Astrocyte (in vitro differentiated cells and primary cell): ENCODE results near the gene CNTN5. TPM values are rescaled to one million over a fixed set of nuclear protein-coding genes. Genes with fewer than 3 reads are reported as not detected.

Source experiments
- DNase-seq: peaks from one replicate; pipeline ENCODE4 v3.0.0-alpha.2; 2010; ENCODE audit warnings: low read depth
- FAIRE-seq: peaks from 2 replicates; lab custom pipeline; 2011; peaks lifted over from hg19 to GRCh38; lab: Jason Lieb, UNC
- H2AFZ ChIP-seq: 2 replicates; pipeline ENCODE4 v1.6.0; 2012; ENCODE audit warnings: low read depth, low read length, inconsistent platforms
- H3K27ac ChIP-seq: 2 replicates; pipeline ENCODE4 v1.5.1; 2011; ENCODE audit warnings: low read depth, low read length, inconsistent platforms
- H3K27me3 ChIP-seq: 2 replicates; pipeline ENCODE4 v1.6.0; 2011; ENCODE audit warnings: low read length, inconsistent platforms; ENCODE audit not compliant: insufficient read depth
- H3K36me3 ChIP-seq: 2 replicates; pipeline ENCODE4 v1.5.1; 2011; ENCODE audit warnings: low read length, inconsistent platforms; ENCODE audit not compliant: insufficient read depth
- H3K4me1 ChIP-seq: 2 replicates; pipeline ENCODE4 v1.5.1; 2011; ENCODE audit warnings: low read length, inconsistent platforms; ENCODE audit not compliant: insufficient read depth
- H3K4me2 ChIP-seq: 2 replicates; pipeline ENCODE4 v1.6.0; 2012; ENCODE audit warnings: low read length, inconsistent platforms
- H3K4me3 ChIP-seq: 2 replicates; pipeline ENCODE4 v1.5.1; 2011; ENCODE audit warnings: low read depth, mild to moderate bottlenecking, low read length, inconsistent platforms; ENCODE audit not compliant: insufficient read depth
- H3K79me2 ChIP-seq: 2 replicates; pipeline ENCODE4 v1.6.0; 2012; ENCODE audit warnings: mild to moderate bottlenecking, low read length, inconsistent platforms; ENCODE audit not compliant: insufficient read depth
- H3K9ac ChIP-seq: 2 replicates; pipeline ENCODE4 v1.6.0; 2012; ENCODE audit warnings: mild to moderate bottlenecking, low read length, inconsistent platforms
- H3K9me3 ChIP-seq: 2 replicates; pipeline ENCODE4 v1.5.1; 2012; ENCODE audit warnings: low read depth, mild to moderate bottlenecking, low read length, inconsistent platforms; ENCODE audit not compliant: insufficient read depth
- H4K20me1 ChIP-seq: 2 replicates; pipeline ENCODE4 v1.6.0; 2012; ENCODE audit warnings: low read length, inconsistent platforms; ENCODE audit not compliant: insufficient read depth
- H3K27ac Mint-ChIP-seq: one replicate; pipeline ENCODE4 v1.8.0; 2021; ENCODE audit warnings: mild to moderate bottlenecking, mixed read lengths; ENCODE audit not compliant: unreplicated experiment
- H3K27me3 Mint-ChIP-seq: one replicate; pipeline ENCODE4 v1.8.0; 2021; ENCODE audit warnings: low read depth, mixed read lengths; ENCODE audit not compliant: unreplicated experiment
- H3K36me3 Mint-ChIP-seq: one replicate; pipeline ENCODE4 v1.8.0; 2021; ENCODE audit warnings: low read depth, mixed read lengths; ENCODE audit not compliant: unreplicated experiment
- H3K4me1 Mint-ChIP-seq: one replicate; pipeline ENCODE4 v1.8.0; 2021; ENCODE audit warnings: low read depth, mixed read lengths; ENCODE audit not compliant: unreplicated experiment
- H3K4me3 Mint-ChIP-seq: one replicate; pipeline ENCODE4 v1.8.0; 2021; ENCODE audit warnings: mild to moderate bottlenecking, moderate library complexity, mixed read lengths; ENCODE audit not compliant: unreplicated experiment
- H3K9me3 Mint-ChIP-seq: one replicate; pipeline ENCODE4 v1.8.0; 2021; ENCODE audit warnings: mild to moderate bottlenecking, mixed read lengths; ENCODE audit not compliant: unreplicated experiment
- EZH2 ChIP-seq: IDR thresholded peaks from 2 replicates; pipeline ENCODE4 v1.6.1; 2012; ENCODE audit warnings: mild to moderate bottlenecking, low read length, inconsistent platforms; ENCODE audit not compliant: insufficient read depth
- total RNA-seq: library from RNA; stranded (reverse); gene quantifications from 2 replicates; pipeline ENCODE4 v1.2.1, GENCODE V29; 2021
- TF ChIP-seq, protein P1 (sequence below): IDR thresholded peaks from 2 replicates; pipeline ENCODE4 v1.5.1; 2011; ENCODE audit warnings: low read depth, mild to moderate bottlenecking, inconsistent platforms, low read length, moderate library complexity; ENCODE audit not compliant: insufficient read depth

Gene CNTN5
- total RNA-seq, 1 donor from 2014 or later = 1.1 TPM

DNA sequence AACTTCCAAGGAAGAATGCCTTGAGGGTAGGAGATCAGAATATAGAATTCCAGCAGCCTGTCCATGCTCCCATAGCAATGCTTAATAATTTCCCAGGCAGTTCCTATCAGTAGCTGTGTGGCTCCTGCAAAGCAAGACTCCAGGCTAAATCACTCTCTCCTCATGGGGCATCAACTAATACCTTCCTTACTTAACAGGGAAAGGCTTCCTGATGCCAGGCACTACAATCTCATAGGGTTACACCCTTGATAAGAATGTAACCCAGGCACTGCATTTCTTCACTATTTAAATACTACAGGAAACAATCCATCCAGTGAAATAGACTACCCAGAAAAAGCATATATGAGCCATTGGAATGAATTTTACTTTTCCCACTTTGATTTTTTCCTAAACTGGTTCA, 1051.4 kb downstream of the CNTN5 start:
- no peaks in the 10 kb centered on the region for H3K27me3 ChIP-seq
- H3K9ac ChIP-seq = no peak overlapping the region
- H3K36me3 ChIP-seq = no peaks in the 10 kb centered on the region
- Mint-ChIP-seq H3K27me3 (no peaks in the 10 kb centered on the region), H3K27ac (no peak overlapping the region), H3K9me3 (no peaks in the 10 kb centered on the region), H3K36me3 (no peaks in the 10 kb centered on the region), H3K4me1 (no peaks in the 10 kb centered on the region), H3K4me3 (no peak overlapping the region)
- no peak overlapping the region for H3K4me3 ChIP-seq
- H2AFZ ChIP-seq = no peak overlapping the region
- no peaks in the 10 kb centered on the region for H4K20me1 ChIP-seq
- TF ChIP-seq, protein P1, sequence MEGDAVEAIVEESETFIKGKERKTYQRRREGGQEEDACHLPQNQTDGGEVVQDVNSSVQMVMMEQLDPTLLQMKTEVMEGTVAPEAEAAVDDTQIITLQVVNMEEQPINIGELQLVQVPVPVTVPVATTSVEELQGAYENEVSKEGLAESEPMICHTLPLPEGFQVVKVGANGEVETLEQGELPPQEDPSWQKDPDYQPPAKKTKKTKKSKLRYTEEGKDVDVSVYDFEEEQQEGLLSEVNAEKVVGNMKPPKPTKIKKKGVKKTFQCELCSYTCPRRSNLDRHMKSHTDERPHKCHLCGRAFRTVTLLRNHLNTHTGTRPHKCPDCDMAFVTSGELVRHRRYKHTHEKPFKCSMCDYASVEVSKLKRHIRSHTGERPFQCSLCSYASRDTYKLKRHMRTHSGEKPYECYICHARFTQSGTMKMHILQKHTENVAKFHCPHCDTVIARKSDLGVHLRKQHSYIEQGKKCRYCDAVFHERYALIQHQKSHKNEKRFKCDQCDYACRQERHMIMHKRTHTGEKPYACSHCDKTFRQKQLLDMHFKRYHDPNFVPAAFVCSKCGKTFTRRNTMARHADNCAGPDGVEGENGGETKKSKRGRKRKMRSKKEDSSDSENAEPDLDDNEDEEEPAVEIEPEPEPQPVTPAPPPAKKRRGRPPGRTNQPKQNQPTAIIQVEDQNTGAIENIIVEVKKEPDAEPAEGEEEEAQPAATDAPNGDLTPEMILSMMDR = no peak
- TF ChIP-seq EZH2 = no peak
- H3K4me1 ChIP-seq = no peaks in the 10 kb centered on the region
- no peak overlapping the region for H3K27ac ChIP-seq
- no peak overlapping the region for H3K4me2 ChIP-seq
- H3K79me2 ChIP-seq = no peaks in the 10 kb centered on the region
- H3K9me3 ChIP-seq = no peaks in the 10 kb centered on the region
- no peak for FAIRE-seq
- DNase-seq = no peak

DNA sequence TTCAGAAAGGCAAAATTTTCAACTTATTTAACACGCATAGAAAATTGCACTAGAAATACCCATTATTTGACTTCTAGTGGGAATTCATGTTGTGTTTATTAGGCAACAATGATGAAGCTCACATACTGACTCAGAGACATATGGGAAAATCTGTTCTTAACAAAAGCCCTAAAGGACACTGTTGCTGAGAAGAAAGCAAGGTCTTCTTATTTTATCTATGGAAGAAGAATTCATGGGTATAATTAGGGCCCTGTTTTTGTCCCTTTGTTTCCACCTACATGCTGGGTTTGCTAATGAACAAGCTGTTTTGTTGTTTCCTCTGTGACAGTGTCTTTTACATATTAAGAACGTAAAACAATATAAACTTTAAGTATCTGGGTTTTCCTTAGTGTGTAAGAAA, 1059.6 kb downstream of the CNTN5 start:
- Mint-ChIP-seq H3K36me3 (no peaks in the 10 kb centered on the region), H3K4me1 (no peaks in the 10 kb centered on the region), H3K27me3 (no peaks in the 10 kb centered on the region), H3K27ac (no peak overlapping the region), H3K4me3 (no peak overlapping the region), H3K9me3 (no peaks in the 10 kb centered on the region)
- no peak for FAIRE-seq
- no peak overlapping the region for H3K27ac ChIP-seq
- H3K9me3 ChIP-seq = no peaks in the 10 kb centered on the region
- no peaks in the 10 kb centered on the region for H3K36me3 ChIP-seq
- no peak overlapping the region for H3K4me2 ChIP-seq
- no peak overlapping the region for H3K9ac ChIP-seq
- no peak for TF ChIP-seq EZH2
- TF ChIP-seq, protein P1 = no peak
- no peaks in the 10 kb centered on the region for H3K27me3 ChIP-seq
- H3K4me1 ChIP-seq = no peaks in the 10 kb centered on the region
- H4K20me1 ChIP-seq = no peaks in the 10 kb centered on the region
- no peak overlapping the region for H3K4me3 ChIP-seq
- H2AFZ ChIP-seq = no peak overlapping the region
- H3K79me2 ChIP-seq = no peaks in the 10 kb centered on the region
- no peak for DNase-seq

DNA sequence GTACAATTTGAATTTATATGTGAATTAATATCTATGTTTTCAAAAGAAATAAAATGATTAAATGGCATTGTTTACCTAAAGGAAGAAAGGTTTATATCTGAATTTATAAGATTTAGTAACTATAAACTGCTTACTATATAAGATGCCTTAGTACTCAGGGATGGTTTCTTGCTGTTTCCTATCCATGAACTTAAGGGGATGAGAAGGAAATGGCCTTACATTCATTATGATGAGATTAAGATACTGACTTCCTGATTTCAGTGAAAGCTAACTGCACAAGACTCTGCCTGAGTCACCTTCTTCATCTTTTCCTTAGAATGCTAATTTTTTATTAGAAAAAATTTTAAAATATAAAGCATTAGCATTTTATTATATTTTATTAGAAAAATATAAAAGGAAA, 1060.1 kb downstream of the CNTN5 start:
- no peak for FAIRE-seq

More for the DNA sequence above, 1060.1 kb downstream of the CNTN5 start:
- no peaks in the 10 kb centered on the region for H3K9me3 ChIP-seq
- no peaks in the 10 kb centered on the region for H3K4me1 ChIP-seq
- Mint-ChIP-seq H3K9me3 (no peaks in the 10 kb centered on the region), H3K4me1 (no peaks in the 10 kb centered on the region), H3K27ac (no peak overlapping the region), H3K36me3 (no peaks in the 10 kb centered on the region), H3K27me3 (no peaks in the 10 kb centered on the region), H3K4me3 (no peak overlapping the region)
- no peak for DNase-seq
- H3K27ac ChIP-seq = no peak overlapping the region
- TF ChIP-seq, protein P1 = no peak
- H3K9ac ChIP-seq = no peak overlapping the region
- H3K27me3 ChIP-seq = no peaks in the 10 kb centered on the region
- H3K4me3 ChIP-seq = no peak overlapping the region
- H3K36me3 ChIP-seq = no peaks in the 10 kb centered on the region
- no peaks in the 10 kb centered on the region for H4K20me1 ChIP-seq
- H2AFZ ChIP-seq = no peak overlapping the region
- no peak overlapping the region for H3K4me2 ChIP-seq
- no peaks in the 10 kb centered on the region for H3K79me2 ChIP-seq
